GM18498 (cell line): ENCODE data around the gene LRSAM1.

Source experiments
- ATAC-seq: cut with Tn5 transposase; IDR thresholded peaks from one replicate; pipeline ENCODE4 v1.9.1; 2021; ENCODE audit warnings: mild to moderate bottlenecking, moderate library complexity; ENCODE audit not compliant: unreplicated experiment

LRSAM1 gene

DNA sequence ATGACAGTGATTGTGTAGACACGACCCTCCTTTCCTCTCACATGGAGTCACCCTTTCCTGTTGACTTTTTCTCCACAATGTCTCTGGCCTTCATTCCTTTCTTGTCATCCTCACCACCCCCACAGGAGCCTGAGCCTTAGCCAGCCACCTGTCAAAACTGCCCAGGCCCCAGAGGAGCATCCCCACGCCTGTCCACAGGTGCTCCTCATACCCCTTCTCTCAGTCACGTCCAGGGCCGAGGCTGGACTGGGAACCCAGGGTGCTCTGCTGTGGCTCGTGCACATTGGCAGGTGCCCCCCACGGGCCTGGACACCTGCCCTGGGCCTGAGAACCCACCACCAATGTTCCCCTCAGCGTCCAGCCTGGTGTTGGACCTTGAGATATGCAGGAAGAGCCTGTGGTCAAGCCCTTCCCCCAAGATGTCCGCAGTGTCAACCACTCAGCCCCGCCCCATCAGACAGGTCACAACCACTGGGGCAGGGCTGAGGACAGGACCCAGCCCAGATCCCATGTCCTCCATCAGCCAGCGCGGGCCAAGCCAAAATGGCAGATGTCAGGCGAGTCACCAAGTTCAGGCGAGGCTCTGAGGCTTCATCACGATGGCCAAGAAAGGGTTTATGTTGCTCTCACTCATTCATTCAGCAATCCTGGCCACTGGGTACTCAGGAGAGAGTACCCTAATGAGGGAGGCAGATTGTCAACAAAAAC is 95.0 kb downstream of the LRSAM1 start:
- ATAC-seq: no peak

DNA sequence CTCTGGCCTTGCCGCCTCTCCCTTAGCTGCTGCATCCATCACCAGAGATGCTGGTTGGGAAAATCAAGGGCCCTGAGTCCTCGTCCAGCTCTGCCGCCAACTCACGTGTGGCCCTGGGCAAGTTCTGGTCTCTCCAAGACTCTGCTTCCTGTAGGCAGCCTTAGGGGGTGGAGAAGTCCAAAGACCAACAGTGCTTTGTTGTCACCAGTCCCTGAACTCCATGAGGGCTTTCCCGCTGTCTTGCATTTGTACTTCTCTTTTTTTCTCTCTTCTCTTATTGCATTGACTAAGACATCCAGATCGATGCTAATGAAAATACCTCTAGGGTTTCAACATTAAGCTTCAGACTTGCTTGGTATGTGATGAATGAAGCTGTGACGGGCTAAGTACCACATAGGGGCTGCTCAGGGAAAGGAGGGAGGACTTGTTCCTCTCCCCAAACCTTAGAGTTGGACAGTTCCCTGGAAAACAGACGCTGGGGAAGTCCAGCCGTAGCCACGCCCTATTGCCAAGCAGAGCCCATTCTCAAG is 97.1 kb downstream of the LRSAM1 start:
- ATAC-seq: no peak

DNA sequence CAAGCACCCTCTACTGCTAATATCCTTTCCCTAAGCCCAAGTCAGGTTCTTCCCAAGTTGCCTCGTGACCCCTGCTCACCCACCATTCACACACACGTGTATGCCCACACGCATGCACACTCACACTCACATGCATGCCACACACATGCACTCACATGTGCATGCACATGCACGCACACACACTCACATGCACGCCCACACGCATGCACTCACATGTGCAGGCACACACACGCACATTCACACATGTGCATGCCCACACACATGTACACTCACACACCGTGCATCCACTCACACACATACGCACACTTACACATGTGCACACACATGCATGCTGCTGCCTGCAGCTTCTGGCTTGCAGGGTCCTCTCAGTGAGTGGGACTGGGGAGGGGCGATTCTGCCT is 97.9 kb downstream of the LRSAM1 start:
- no peak for ATAC-seq

DNA sequence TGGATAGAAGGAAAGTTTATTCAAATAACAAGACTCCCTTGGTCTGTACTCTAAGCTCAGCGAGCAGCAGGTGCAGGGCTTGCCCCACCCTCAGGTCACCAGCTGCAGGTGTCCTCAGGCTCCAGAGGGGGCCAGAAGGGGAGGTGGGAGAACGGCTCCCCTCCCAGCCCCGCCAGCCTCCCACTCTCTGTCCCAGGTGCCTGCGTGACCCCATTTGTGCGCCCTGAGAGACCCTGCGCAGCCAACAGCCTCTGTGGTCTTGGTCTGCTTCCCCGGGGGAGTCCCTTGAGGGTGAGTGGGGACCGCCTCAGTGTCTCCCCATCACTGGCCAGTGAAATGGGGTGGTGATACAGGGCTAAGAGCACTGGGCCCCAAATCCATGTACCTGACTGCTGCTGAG is 98.4 kb downstream of the LRSAM1 start:
- ATAC-seq: no peak

DNA sequence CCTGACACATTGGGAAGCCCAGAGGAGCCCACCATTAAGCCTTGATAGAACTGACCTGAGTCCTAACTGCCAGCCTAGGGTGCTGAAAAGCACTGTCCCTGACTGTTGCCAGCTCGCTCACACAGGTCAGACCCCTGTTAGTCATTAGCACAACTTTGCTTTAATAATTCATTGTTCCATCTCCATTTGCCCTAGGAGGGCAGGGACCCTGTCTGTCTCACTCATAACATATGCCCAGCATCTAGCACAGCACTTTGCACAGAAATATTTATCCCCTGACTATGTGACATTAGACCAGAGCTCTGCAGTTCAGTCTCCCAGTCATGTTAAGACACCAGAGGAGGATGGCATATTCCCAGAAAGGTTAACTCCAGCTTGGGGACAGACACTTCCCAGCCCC is 99.0 kb downstream of the LRSAM1 start:
- ATAC-seq: no peak

DNA sequence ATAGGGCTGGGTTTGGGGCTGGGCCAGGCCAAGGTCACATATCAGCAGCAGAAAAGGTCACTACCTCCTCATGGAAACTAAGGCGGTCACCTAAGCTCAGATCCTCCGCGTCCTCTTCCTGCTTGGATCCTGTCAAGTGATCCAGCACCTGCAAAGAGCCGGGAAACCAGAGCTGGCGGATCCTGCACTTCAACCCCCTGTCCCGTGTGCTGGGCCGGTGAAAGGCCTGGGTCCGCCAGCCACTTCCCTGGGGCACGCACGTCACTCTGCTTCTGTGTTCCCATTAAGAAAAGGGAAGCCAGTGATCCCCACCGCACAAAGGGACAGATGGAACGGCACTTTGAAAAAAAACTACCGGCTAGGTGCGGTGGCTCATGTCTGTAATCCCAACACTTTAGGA is 99.4 kb downstream of the LRSAM1 start:
- no peak for ATAC-seq
